H1 (cell line): ENCODE measurements around the gene MEGF9. TPM values are rescaled to one million over a fixed set of nuclear protein-coding genes. Genes with fewer than 3 reads are reported as not detected.

Experiments used
- CTCF ChIA-PET: fragments of 300-600 bp; sonication (Branson Sonifier 250); formaldehyde crosslinking; loops from one replicate; lab custom pipeline; 2021; ENCODE audit not compliant: partially characterized antibody; lab: Charles Lee
- POLR2A ChIA-PET: fragments of 300-600 bp; sonication (Branson Sonifier 250); formaldehyde crosslinking; loops from one replicate; lab custom pipeline; 2021; ENCODE audit warnings: inconsistent platforms; ENCODE audit not compliant: partially characterized antibody; lab: Charles Lee
- DNase-seq, 2 experiments: peaks; one replicate each; pipeline versions ENCODE4 v3.0.0 to v3.0.0-alpha.2; 2010 to 2022; ENCODE audit warnings: low spot score in 2 of 2, low read depth in 1 of 2, mixed read lengths in 1 of 2
- FAIRE-seq: peaks from 2 replicates; lab custom pipeline; 2011; peaks lifted over from hg19 to GRCh38; lab: Jason Lieb, UNC
- H2AFZ ChIP-seq: 2 replicates; pipeline ENCODE4 v1.8.1; 2012; ENCODE audit warnings: low read length, inconsistent platforms
- H2AK5ac ChIP-seq: 2 replicates; pipeline ENCODE4 v1.6.1; 2013; ENCODE audit warnings: low read depth, low read length
- H2BK120ac ChIP-seq: replicated peaks from 2 replicates; pipeline ENCODE3; 2013; ENCODE audit warnings: low read depth, low read length, inconsistent platforms
- H2BK12ac ChIP-seq: 2 replicates; pipeline ENCODE4 v1.6.1; 2013; ENCODE audit warnings: low read depth, low read length
- H2BK15ac ChIP-seq: 2 replicates; pipeline ENCODE4 v1.6.1; 2013; ENCODE audit warnings: low read length
- H2BK20ac ChIP-seq: 2 replicates; pipeline ENCODE4 v1.6.1; 2013; ENCODE audit warnings: low read length
- H2BK5ac ChIP-seq: 2 replicates; pipeline ENCODE4 v1.6.1; 2013; ENCODE audit warnings: low read depth, low read length
- H3K14ac ChIP-seq: 2 replicates; pipeline ENCODE4 v1.6.1; 2013; ENCODE audit warnings: inconsistent platforms; ENCODE audit not compliant: insufficient read length
- H3K18ac ChIP-seq: 2 replicates; pipeline ENCODE4 v1.6.1; 2013; ENCODE audit warnings: low read length; ENCODE audit errors: extremely low read depth
- H3K23ac ChIP-seq: 2 replicates; pipeline ENCODE4 v1.6.1; 2013; ENCODE audit warnings: inconsistent platforms; ENCODE audit not compliant: insufficient read length
- H3K23me2 ChIP-seq: 2 replicates; pipeline ENCODE4 v1.6.1; 2013; ENCODE audit warnings: low read depth, low read length
- H3K27ac ChIP-seq: 2 replicates; pipeline ENCODE4 v1.6.1; 2011; ENCODE audit warnings: low read depth, low read length, inconsistent platforms
- H3K27me3 ChIP-seq, 4 experiments: replicated peaks in 1 of 4; 1 replicate in 1 of 4; 2 replicates in 3 of 4; pipeline versions ENCODE4 v1.6.1 to v1.8.1; 2011 to 2013; ENCODE audit warnings: low read length in 3 of 4, mild to moderate bottlenecking in 3 of 4, inconsistent platforms in 2 of 4, mixed read lengths in 2 of 4, moderate library complexity in 1 of 4; ENCODE audit not compliant: control insufficient read depth in 3 of 4, insufficient read depth in 3 of 4; ENCODE audit errors: extremely low read depth in 1 of 4
- H3K36me3 ChIP-seq, 4 experiments: 2 replicates each; pipeline versions ENCODE4 v1.6.1 to v1.8.1; 2011 to 2013; ENCODE audit warnings: mild to moderate bottlenecking in 4 of 4, low read length in 3 of 4, moderate library complexity in 2 of 4, control low read depth in 1 of 4, inconsistent platforms in 1 of 4; ENCODE audit not compliant: insufficient read depth in 4 of 4, control insufficient read depth in 2 of 4
- H3K4ac ChIP-seq: replicated peaks from 2 replicates; pipeline ENCODE3; 2013; ENCODE audit warnings: low read length, low read depth, mixed read lengths, inconsistent platforms; ENCODE audit not compliant: insufficient read length
- H3K4me1 ChIP-seq, 4 experiments: replicated peaks in 1 of 4; 1 replicate in 1 of 4; 2 replicates in 3 of 4; pipeline versions ENCODE4 v1.6.1 to v1.8.1; 2011 to 2013; ENCODE audit warnings: low read length in 3 of 4, inconsistent platforms in 2 of 4, mixed read lengths in 1 of 4; ENCODE audit not compliant: insufficient read depth in 4 of 4, control insufficient read depth in 3 of 4
- H3K4me2 ChIP-seq, 2 experiments: 2 replicates each; pipeline versions ENCODE4 v1.6.1 to v1.8.1; 2011 to 2013; ENCODE audit warnings: low read depth in 2 of 2, low read length in 2 of 2, control low read depth in 1 of 2, inconsistent platforms in 1 of 2, mild to moderate bottlenecking in 1 of 2; ENCODE audit not compliant: insufficient read depth in 1 of 2
- H3K4me3 ChIP-seq, 4 experiments: fragments of 200-600, 300-600 bp in 1 of 4; sonication (generic), shearing (Covaris generic), sonication (Bioruptor Twin) in 1 of 4; 2 replicates each; pipeline versions ENCODE4 v1.5.1 to v1.8.1; 2011 to 2016; ENCODE audit warnings: low read length in 4 of 4, low read depth in 3 of 4, control low read depth in 2 of 4, inconsistent platforms in 2 of 4, mild to moderate bottlenecking in 2 of 4, mixed read lengths in 1 of 4, moderate library complexity in 1 of 4; ENCODE audit not compliant: insufficient read depth in 2 of 4; ENCODE audit errors: extremely low read depth in 1 of 4
- H3K56ac ChIP-seq: replicated peaks from 2 replicates; pipeline ENCODE3; 2013; ENCODE audit warnings: low read depth, mild to moderate bottlenecking, mixed read lengths, low read length, inconsistent platforms; ENCODE audit not compliant: insufficient read length
- H3K79me1 ChIP-seq: 2 replicates; pipeline ENCODE4 v1.6.1; 2013; ENCODE audit warnings: low read depth, low read length, control low read depth
- H3K79me2 ChIP-seq, 2 experiments: 2 replicates each; pipeline versions ENCODE4 v1.6.1 to v1.8.1; 2012 to 2013; ENCODE audit warnings: low read length in 2 of 2, mild to moderate bottlenecking in 2 of 2, inconsistent platforms in 1 of 2; ENCODE audit not compliant: insufficient read depth in 2 of 2, control insufficient read depth in 1 of 2
- H3K9ac ChIP-seq, 4 experiments: replicated peaks in 1 of 4; 1 replicate in 1 of 4; 2 replicates in 3 of 4; pipeline versions ENCODE4 v1.6.1 to v1.8.1; 2011 to 2013; ENCODE audit warnings: low read depth in 3 of 4, low read length in 3 of 4, control low read depth in 2 of 4, mild to moderate bottlenecking in 2 of 4, moderate library complexity in 2 of 4, inconsistent platforms in 1 of 4; ENCODE audit errors: extremely low read depth in 1 of 4
- H3K9me3 ChIP-seq, 2 experiments: 2 replicates each; pipeline versions ENCODE4 v1.6.1 to v1.8.1; 2012 to 2013; ENCODE audit warnings: mild to moderate bottlenecking in 2 of 2, moderate library complexity in 2 of 2, control low read depth in 1 of 2, inconsistent platforms in 1 of 2, low read depth in 1 of 2, low read length in 1 of 2, mixed read lengths in 1 of 2; ENCODE audit not compliant: insufficient read depth in 2 of 2
- H4K20me1 ChIP-seq, 2 experiments: replicated peaks in 1 of 2; 2 replicates each; pipeline versions ENCODE3 to v1.8.1; 2011 to 2013; ENCODE audit warnings: inconsistent platforms in 2 of 2, low read length in 2 of 2, mild to moderate bottlenecking in 1 of 2; ENCODE audit not compliant: insufficient read depth in 2 of 2, control insufficient read depth in 1 of 2
- H4K5ac ChIP-seq: 2 replicates; pipeline ENCODE4 v1.6.1; 2013; ENCODE audit warnings: low read length, low read depth, mixed read lengths, inconsistent platforms; ENCODE audit not compliant: insufficient read length
- H4K8ac ChIP-seq: 2 replicates; pipeline ENCODE4 v1.8.0; 2013; ENCODE audit warnings: mild to moderate bottlenecking, moderate library complexity, low read length, inconsistent platforms; ENCODE audit not compliant: insufficient read depth; ENCODE audit errors: extremely low read depth
- H4K91ac ChIP-seq: replicated peaks from 2 replicates; pipeline ENCODE3; 2013; ENCODE audit warnings: low read length, mixed read lengths, inconsistent platforms; ENCODE audit not compliant: insufficient read length
- YY1 ChIP-seq: IDR thresholded peaks from 2 replicates; pipeline ENCODE4 v1.6.1; 2011; ENCODE audit warnings: low read depth, mild to moderate bottlenecking, low read length
- WGBS, 2 experiments: shearing (Covaris generic) in 1 of 2; methylation state at CpG; one replicate each; pipeline versions ENCODE4 v1.1.6 to v1.1.7; 2013 to 2015; ENCODE audit warnings: low lambda C conversion rate in 2 of 2, mixed read lengths in 2 of 2, inconsistent platforms in 1 of 2, low coverage in 1 of 2, missing lambda C conversion rate in 1 of 2; ENCODE audit not compliant: insufficient replicate concordance in 2 of 2, insufficient coverage in 1 of 2, insufficient read length in 1 of 2; ENCODE audit errors: extremely low coverage in 1 of 2, missing lambda C conversion rate in 1 of 2; 5-methylcytosine and 5-hydroxymethylcytosine counted together
- polyA plus RNA-seq, 7 experiments: library from polyadenylated mRNA; depleted of rRNA in 3 of 7; stranded (reverse) in 5 of 7; unstranded in 2 of 7; fragments of >200 nt in 5 of 7; fragments of 200-250 nt in 2 of 7; gene quantifications; 1 replicate in 5 of 7; 2 replicates in 1 of 7; 4 replicates in 1 of 7; pipeline versions ENCODE4 v1.2.1 to v1.2.3, GENCODE V29; 2011 to 2013; ENCODE audit warnings: missing spikeins in 2 of 7, mixed read lengths in 2 of 7
- total RNA-seq: library from RNA; stranded (reverse); fragmentation: NEBNext Ultra II Directional; extraction: Animal tissue kit (Norgen Biotek cat#: 25700); gene quantifications from 2 replicates; pipeline ENCODE4 v1.2.1, GENCODE V29; 2021

The MEGF9 gene
- total and polyA plus RNA-seq, 2 of the 8 experiments (the other 6 are each of a cell fraction or from before 2014, with no cell fraction given) = 0.45 to 1.8 TPM

DNA sequence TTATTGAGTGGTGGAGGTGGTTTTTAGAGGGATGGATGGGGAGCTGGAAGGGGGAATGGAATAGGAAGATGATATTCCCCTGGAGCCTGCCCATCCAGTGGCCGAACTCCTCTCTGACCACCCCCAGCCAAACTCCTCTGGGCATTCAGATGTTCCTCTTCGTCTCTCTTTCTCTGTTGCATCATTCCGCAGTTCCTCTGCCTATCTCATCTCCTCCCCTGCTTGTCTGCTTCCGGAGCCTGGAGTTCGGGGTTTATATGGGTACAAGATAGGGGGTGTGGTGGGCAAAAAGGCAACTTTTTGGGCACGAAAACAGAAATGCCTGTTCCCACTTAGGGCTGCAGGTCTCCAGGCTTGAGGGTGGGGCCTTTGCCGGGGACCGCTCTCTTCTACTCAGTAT, 122.1 kb downstream of the MEGF9 start:
- no peak overlapping the region for H3K4ac ChIP-seq
- no peak for TF ChIP-seq YY1
- H3K79me2 ChIP-seq = no peaks in the 10 kb centered on the region
- no peaks in the 10 kb centered on the region for H4K20me1 ChIP-seq
- H3K9me3 ChIP-seq = no peaks in the 10 kb centered on the region
- H2BK120ac ChIP-seq = no peak overlapping the region
- H3K4me3 ChIP-seq = no peak overlapping the region
- no peak overlapping the region for H2BK15ac ChIP-seq
- no peak overlapping the region for H4K8ac ChIP-seq
- H2BK5ac ChIP-seq = no peak overlapping the region
- no peaks in the 10 kb centered on the region for H3K4me1 ChIP-seq
- H4K5ac ChIP-seq = no peak overlapping the region
- H2AK5ac ChIP-seq = no peak overlapping the region
- no peak overlapping the region for H3K18ac ChIP-seq
- no peak overlapping the region for H3K27ac ChIP-seq
- no peaks in the 10 kb centered on the region; the same call in 1 of the 2 replicates for H3K23me2 ChIP-seq
- H3K14ac ChIP-seq = no peak overlapping the region
- ChIA-PET POLR2A (no interaction called here), CTCF (interaction anchor here (1.3 kb wide), 1 partner anchor 19 kb away, joined by 3 read pairs; no protein-coding TSS in a partner anchor)
- H4K91ac ChIP-seq = no peak overlapping the region
- FAIRE-seq (no peak), DNase-seq (no peak)
- no peak overlapping the region for H2BK20ac ChIP-seq
- H3K9ac ChIP-seq = no peak overlapping the region
- no peak overlapping the region for H3K56ac ChIP-seq
- H2BK12ac ChIP-seq = no peak overlapping the region
- WGBS, 2 experiments = 90% methylated on average over 8 of the region's 8 CpGs; no CpG with 5 or more reads in 1 of the 2 experiments
- no peak overlapping the region for H3K23ac ChIP-seq
- no peaks in the 10 kb centered on the region for H3K36me3 ChIP-seq
- H3K79me1 ChIP-seq = no peaks in the 10 kb centered on the region
- no peak overlapping the region; the same call in 1 of the 2 replicates for H2AFZ ChIP-seq
- no peaks in the 10 kb centered on the region for H3K27me3 ChIP-seq
- no peak overlapping the region for H3K4me2 ChIP-seq
